Vagina (tissue), 2 donors: ENCODE results near the gene GAREM1. TPM values are rescaled to one million over a fixed set of nuclear protein-coding genes. Genes with fewer than 3 reads are reported as not detected.

Experiments used
- DNase-seq, 2 donors: peaks; one replicate each; pipeline ENCODE4 v3.0.0-alpha.2; 2017; ENCODE audit errors: extremely low spot score in 2 of 2
- H3K27ac ChIP-seq: fragments of 200-600 bp; sonication (generic); one replicate; pipeline ENCODE4 v1.5.1; 2019
- H3K27me3 ChIP-seq: fragments of 200-600 bp; sonication (generic); one replicate; pipeline ENCODE4 v1.5.1; 2019
- H3K36me3 ChIP-seq, 2 donors: fragments of 200-600 bp; sonication (generic); one replicate each; pipeline ENCODE4 v1.5.1; 2017 to 2019
- H3K4me1 ChIP-seq: fragments of 200-600 bp; sonication (generic); one replicate; pipeline ENCODE4 v1.5.1; 2019
- H3K4me3 ChIP-seq, 2 donors: fragments of 200-600 bp; sonication (generic); 1 replicate in 1 of 2; 2 replicates in 1 of 2; pipeline ENCODE4 v1.5.1; 2016 to 2019
- H3K9me3 ChIP-seq: fragments of 200-600 bp; sonication (generic); one replicate; pipeline ENCODE4 v1.5.1; 2019
- CTCF ChIP-seq, 3 experiments: fragments of 450-650 bp in 2 of 3; fragments of 200-600 bp in 1 of 3; sonication (generic) in 1 of 3; IDR thresholded peaks; one replicate each; pipeline ENCODE4 v1.5.1; 2017 to 2019; ENCODE audit warnings: antibody characterized with exemption in 3 of 3, mild to moderate bottlenecking in 2 of 3, moderate library complexity in 2 of 3
- POLR2A ChIP-seq, 2 donors: fragments of 450-650 bp; IDR thresholded peaks; one replicate each; pipeline ENCODE4 v1.6.1; 2017; ENCODE audit warnings: antibody characterized with exemption in 2 of 2, mild to moderate bottlenecking in 2 of 2, moderate library complexity in 2 of 2
- POLR2AphosphoS5 ChIP-seq, 2 donors: sonication (generic); formaldehyde crosslinking; IDR thresholded peaks; one replicate each; pipeline ENCODE4 v1.9.0; 2017; ENCODE audit warnings: antibody characterized with exemption in 2 of 2, mild to moderate bottlenecking in 2 of 2, low read depth in 1 of 2; ENCODE audit not compliant: insufficient read depth in 1 of 2
- intact Hi-C: fragments of 100-400 bp; cut with DNase I; formaldehyde crosslinking; loops from one replicate; pipeline ENCODE4 v1.15.1; 2023
- total RNA-seq: library from RNA; depleted of rRNA; stranded (reverse); fragments of >200 nt; gene quantifications from one replicate; pipeline ENCODE4 v1.2.3, GENCODE V29; 2016

The GAREM1 gene
- total RNA-seq, 1 donor from 2014 or later, result 15.7 TPM

GRCh38 chr18:32383050-32383819 lies 87.4 kb downstream of the GAREM1 start:
- Histone ChIP-seq H3K4me1 (peaks cover 49% of the 10 kb centered on the region), H3K4me3 (no peak overlapping the region), H3K27ac (peak overlapping the region; percentile 64), H3K36me3 (no peaks in the 10 kb centered on the region), H3K27me3 (no peaks in the 10 kb centered on the region), H3K9me3 (no peaks in the 10 kb centered on the region)
- TF ChIP-seq POLR2AphosphoS5 (IDR thresholded peaks at IDR 0.05; ENCODE audit: insufficient read depth in 1 of 2, low read depth in 1 of 2), result peak in 1 of 2 donors; percentile 94
- no peak for TF ChIP-seq CTCF (IDR thresholded peaks at IDR 0.05)
- TF ChIP-seq POLR2A (IDR thresholded peaks at IDR 0.05), result no peak
- DNase-seq, result no peak
- intact Hi-C loops, result no loop called here

- H3K27me3 ChIP-seq, result no peaks in the 10 kb centered on the region
- H3K27ac ChIP-seq, result peak overlapping the region; percentile 64
- peaks cover 49% of the 10 kb centered on the region for H3K4me1 ChIP-seq
- intact Hi-C loops, result no loop called here
- DNase-seq, result no peak
- H3K36me3 ChIP-seq, result no peaks in the 10 kb centered on the region
- no peak overlapping the region for H3K4me3 ChIP-seq
- TF ChIP-seq POLR2AphosphoS5 (IDR thresholded peaks at IDR 0.05; ENCODE audit: insufficient read depth in 1 of 2, low read depth in 1 of 2) (no peak), POLR2A (IDR thresholded peaks at IDR 0.05) (no peak), CTCF (IDR thresholded peaks at IDR 0.05) (no peak)
- H3K9me3 ChIP-seq, result no peaks in the 10 kb centered on the region
These were observed 88.9 kb downstream of the GAREM1 start for GRCh38 chr18:32381761-32382160.

- peaks cover 38% of the 10 kb centered on the region for H3K4me1 ChIP-seq
- no peak for TF ChIP-seq CTCF (IDR thresholded peaks at IDR 0.05)
- TF ChIP-seq POLR2AphosphoS5 (IDR thresholded peaks at IDR 0.05; ENCODE audit: insufficient read depth in 1 of 2, low read depth in 1 of 2), result no peak
- TF ChIP-seq POLR2A (IDR thresholded peaks at IDR 0.05), result no peak
- H3K9me3 ChIP-seq, result no peaks in the 10 kb centered on the region
- H3K36me3 ChIP-seq, result no peaks in the 10 kb centered on the region
- intact Hi-C loops, result no loop called here
- H3K27ac ChIP-seq, result no peak overlapping the region
- H3K27me3 ChIP-seq, result no peaks in the 10 kb centered on the region
- no peak overlapping the region for H3K4me3 ChIP-seq
- no peak for DNase-seq
These were observed 90.1 kb downstream of the GAREM1 start for GRCh38 chr18:32380559-32380958.

- Histone ChIP-seq H3K27ac (no peak overlapping the region), H3K27me3 (no peaks in the 10 kb centered on the region), H3K4me3 (no peak overlapping the region), H3K9me3 (no peaks in the 10 kb centered on the region), H3K4me1 (peaks cover 31% of the 10 kb centered on the region), H3K36me3 (no peaks in the 10 kb centered on the region)
- intact Hi-C loops, result no loop called here
- TF ChIP-seq POLR2AphosphoS5 (IDR thresholded peaks at IDR 0.05; ENCODE audit: insufficient read depth in 1 of 2, low read depth in 1 of 2), result no peak
- TF ChIP-seq POLR2A (IDR thresholded peaks at IDR 0.05), result no peak
- TF ChIP-seq CTCF (IDR thresholded peaks at IDR 0.05), result no peak
- DNase-seq, result no peak
These were observed 90.8 kb downstream of the GAREM1 start for GRCh38 chr18:32379891-32380290.

- Histone ChIP-seq H3K4me1 (peaks cover 31% of the 10 kb centered on the region), H3K27ac (no peak overlapping the region), H3K27me3 (no peaks in the 10 kb centered on the region), H3K36me3 (no peaks in the 10 kb centered on the region), H3K9me3 (no peaks in the 10 kb centered on the region), H3K4me3 (no peak overlapping the region)
- no peak for DNase-seq
- TF ChIP-seq CTCF (IDR thresholded peaks at IDR 0.05), result no peak
- no peak for TF ChIP-seq POLR2A (IDR thresholded peaks at IDR 0.05)
- TF ChIP-seq POLR2AphosphoS5 (IDR thresholded peaks at IDR 0.05; ENCODE audit: insufficient read depth in 1 of 2, low read depth in 1 of 2), result peak in 1 of 2 donors; percentile 22
- intact Hi-C loops, result no loop called here
These were observed 92.0 kb downstream of the GAREM1 start for GRCh38 chr18:32378705-32379104.
